Mononuclear cell (primary cell): ENCODE measurements around the gene DBNDD1. TPM values are rescaled to one million over a fixed set of nuclear protein-coding genes. Genes with fewer than 3 reads are reported as not detected.

ENCODE experiments used
- H3K27me3 ChIP-seq: 2 replicates; pipeline ENCODE4 v1.6.0; 2011; ENCODE audit warnings: low read length, control low read depth; ENCODE audit not compliant: insufficient read depth
- H3K4me1 ChIP-seq: 2 replicates; pipeline ENCODE4 v1.5.1; 2011; ENCODE audit warnings: mild to moderate bottlenecking, low read length, control low read depth; ENCODE audit not compliant: insufficient read depth
- H3K4me3 ChIP-seq: 2 replicates; pipeline ENCODE4 v1.5.1; 2011; ENCODE audit warnings: mild to moderate bottlenecking, low read length, moderate library complexity
- H3K9me3 ChIP-seq: 2 replicates; pipeline ENCODE4 v1.5.1; 2011; ENCODE audit warnings: low read depth, mild to moderate bottlenecking, control low read depth, low read length
- total RNA-seq: library from RNA; depleted of rRNA; stranded (reverse); fragments of >200 nt; gene quantifications from one replicate; pipeline ENCODE4 v1.2.3, GENCODE V29; 2012

Gene DBNDD1
- total RNA-seq, 1 donor: 1.8 TPM

DNA sequence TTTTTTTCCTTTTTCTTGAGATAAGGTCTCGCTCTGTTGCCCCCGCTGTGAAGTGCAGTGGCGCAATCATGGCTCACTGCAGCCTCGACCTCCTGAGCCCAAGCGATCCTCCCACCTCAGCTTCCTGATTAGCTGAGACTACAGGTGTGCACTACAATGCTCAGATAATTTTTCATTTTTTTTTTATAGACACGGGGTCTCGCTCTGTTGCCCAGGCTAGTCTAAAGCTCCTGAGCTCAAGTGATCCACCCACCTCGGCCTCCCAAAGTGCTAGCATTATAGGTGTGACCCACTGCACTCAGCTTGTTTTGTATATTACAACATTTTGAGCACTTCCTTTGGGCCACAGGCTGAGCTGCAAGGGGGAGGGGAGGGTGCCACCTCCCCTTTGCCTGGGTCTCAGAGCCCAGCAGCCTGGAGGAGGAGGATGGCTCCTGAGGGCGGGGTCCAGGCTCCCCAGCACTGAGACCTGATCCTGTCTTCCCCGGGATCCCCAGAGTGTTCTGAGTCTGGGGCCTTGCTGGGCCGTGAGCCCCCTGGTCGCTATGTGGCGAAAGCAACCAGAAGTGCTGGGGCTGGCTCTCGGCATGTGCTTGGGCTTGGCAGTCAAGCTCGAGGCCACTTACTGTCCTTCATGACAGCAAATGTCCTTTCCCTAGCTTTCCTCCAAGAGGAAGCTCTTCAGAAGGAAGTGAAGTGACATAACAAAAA, 62.6 kb downstream of the DBNDD1 start:
- H3K4me3 ChIP-seq: peak overlapping the region; percentile 34
- H3K4me1 ChIP-seq: peaks cover 73% of the 10 kb centered on the region
- no peaks in the 10 kb centered on the region for H3K9me3 ChIP-seq
- no peaks in the 10 kb centered on the region for H3K27me3 ChIP-seq

DNA sequence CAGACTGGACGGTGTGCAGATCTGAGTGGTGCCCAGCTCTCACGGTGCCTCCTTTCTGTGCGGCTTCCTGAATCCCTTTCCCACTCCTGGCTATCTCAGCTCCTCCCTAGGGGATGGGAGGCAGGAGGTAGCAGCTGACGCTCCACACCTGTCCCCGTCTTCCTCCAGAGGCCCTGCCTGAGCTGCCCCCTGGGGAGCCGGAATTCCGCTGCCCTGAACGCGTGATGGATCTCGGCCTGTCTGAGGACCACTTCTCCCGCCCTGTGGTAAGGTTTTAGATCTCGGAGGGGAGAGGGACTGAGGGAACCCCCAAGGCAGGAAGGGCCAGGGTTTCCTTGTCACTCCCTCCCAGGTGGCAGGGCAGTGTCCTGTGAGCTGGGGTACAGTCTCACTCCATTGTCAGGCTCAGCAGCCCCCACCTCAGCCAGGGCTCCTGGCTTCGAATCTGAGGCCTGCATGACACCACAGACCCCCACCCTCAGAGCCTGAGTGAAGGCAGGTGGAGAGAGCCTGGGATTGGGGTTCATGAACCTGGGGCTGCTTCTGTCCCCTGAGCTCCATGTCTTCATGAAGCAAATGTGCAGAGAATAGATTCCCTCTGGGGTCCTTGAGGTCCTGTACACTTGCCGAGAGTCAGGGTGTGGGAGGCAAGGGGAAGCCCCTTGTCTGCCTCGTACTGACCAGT, 64.1 kb downstream of the DBNDD1 start:
- Histone ChIP-seq H3K4me1 (peaks cover 73% of the 10 kb centered on the region), H3K4me3 (no peak overlapping the region), H3K27me3 (no peaks in the 10 kb centered on the region), H3K9me3 (no peaks in the 10 kb centered on the region)

Other genes starting within 250 kb of the DBNDD1 start
- 2.9 TPM for gene FANCA, start 202.8 kb downstream of the DBNDD1 start, total RNA-seq
- 0.10 TPM for gene SPIRE2, start 191.0 kb downstream of the DBNDD1 start, total RNA-seq
- 148 TPM for gene TCF25, start 145.9 kb downstream of the DBNDD1 start, total RNA-seq
- 2.7 TPM for gene MC1R, start 100.6 kb downstream of the DBNDD1 start, total RNA-seq
- gene TUBB3, start 96.1 kb downstream of the DBNDD1 start, total RNA-seq: 0.21 TPM
- 46.9 TPM for gene DEF8, start 70.7 kb downstream of the DBNDD1 start, total RNA-seq
- not detected for gene PRDM7, start 57.9 kb upstream of the DBNDD1 start, total RNA-seq